Kidney (tissue), 14 donors: ENCODE results near the gene CTSD. TPM values are rescaled to one million over a fixed set of nuclear protein-coding genes. Genes with fewer than 3 reads are reported as not detected.

Source experiments
- DNase-seq, 5 donors: peaks; one replicate each; pipeline ENCODE4 v3.0.0-alpha.2; 2013 to 2020
- FAIRE-seq: peaks from 2 replicates; lab custom pipeline; 2012; peaks lifted over from hg19 to GRCh38; lab: Jason Lieb, UNC
- H3K27ac ChIP-seq, 2 donors: one replicate each; pipeline ENCODE4 v1.7.0; 2013; ENCODE audit warnings: low read depth in 2 of 2, low read length in 2 of 2, inconsistent platforms in 1 of 2
- H3K27me3 ChIP-seq: one replicate; pipeline ENCODE4 v1.7.1; 2013; ENCODE audit warnings: low read length, inconsistent platforms; ENCODE audit not compliant: control insufficient read depth, insufficient read depth
- H3K36me3 ChIP-seq, 3 donors: one replicate each; pipeline versions ENCODE4 v1.7.0 to v1.7.1; 2013; ENCODE audit warnings: low read length in 3 of 3, control low read depth in 1 of 3, inconsistent platforms in 1 of 3; ENCODE audit not compliant: insufficient read depth in 3 of 3, control insufficient read depth in 2 of 3
- H3K4me1 ChIP-seq, 3 donors: one replicate each; pipeline versions ENCODE4 v1.7.0 to v1.7.1; 2013; ENCODE audit warnings: low read length in 3 of 3, inconsistent platforms in 1 of 3, low read depth in 1 of 3; ENCODE audit not compliant: control insufficient read depth in 2 of 3, insufficient read depth in 2 of 3
- H3K4me3 ChIP-seq, 3 donors: one replicate each; pipeline versions ENCODE4 v1.7.0 to v1.8.1; 2013; ENCODE audit warnings: low read length in 3 of 3, control low read depth in 1 of 3, inconsistent platforms in 1 of 3
- H3K9ac ChIP-seq, 3 donors: one replicate each; pipeline versions ENCODE4 v1.7.0 to v1.7.1; 2013; ENCODE audit warnings: low read length in 3 of 3, control low read depth in 1 of 3, inconsistent platforms in 1 of 3
- H3K9me3 ChIP-seq, 3 donors: one replicate each; pipeline versions ENCODE4 v1.7.0 to v1.7.1; 2013; ENCODE audit warnings: low read length in 3 of 3, control low read depth in 1 of 3, inconsistent platforms in 1 of 3; ENCODE audit not compliant: control insufficient read depth in 2 of 3, insufficient read depth in 1 of 3
- CTCF ChIP-seq: IDR thresholded peaks from 3 replicates; pipeline ENCODE4 v1.5.1; 2012; ENCODE audit warnings: mild to moderate bottlenecking, moderate library complexity, borderline replicate concordance; ENCODE audit not compliant: insufficient read depth; ENCODE audit errors: extremely low read depth
- intact Hi-C: fragments of 100-400 bp; cut with DNase I; formaldehyde crosslinking; loops from one replicate; pipeline ENCODE4 v1.11.1; 2022
- polyA plus RNA-seq: library from polyadenylated mRNA; stranded (reverse); fragments of 350-450 nt; fragmentation: Illumina TruSeq; extraction: RNeasy Lipid Tissue Mini Kit (QIAGEN cat#74804); gene quantifications from one replicate; pipeline ENCODE4 v1.2.3, GENCODE V29; 2014; ENCODE audit warnings: low read depth, low replicate concordance; ENCODE audit not compliant: insufficient read depth
- total RNA-seq: library from RNA; stranded (reverse); fragmentation: NEBNext Ultra II Directional; extraction: Animal tissue kit (Norgen Biotek cat#: 25700); gene quantifications from one replicate; pipeline ENCODE4 v1.2.1, GENCODE V29; 2021
- donor health status: control.
- donor health status: control.
- donor health status: control.
- donor health status: control.
- donor health status: control.
- donor health status: DM: yes; HTN: yes; CAD: no.
- donor health status: Normal renal cell carcinoma (clear cell type).

CTSD gene
- total and polyA plus RNA-seq, 2 donors from 2014 or later: 2,183 to 2,764 TPM

- Histone ChIP-seq H3K27me3 (peaks cover 2% of the 10 kb centered on the region), H3K4me3 (peak overlapping the region in 1 of 3 donors; percentile 29), H3K9ac (no peak overlapping the region), H3K36me3 (peaks cover 2 to 5% (median 5%) of the 10 kb centered on the region in 3 donors), H3K9me3 (peaks cover 0 to 2% (median 0%) of the 10 kb centered on the region in 3 donors), H3K4me1 (peaks cover 0 to 43% (median 4%) of the 10 kb centered on the region in 3 donors), H3K27ac (peak overlapping the region; percentile 36 to 43)
- no peak for FAIRE-seq
- TF ChIP-seq CTCF: no peak
- peak in 1 of 5 donors; percentile 36 for DNase-seq
- intact Hi-C loops: no loop called here
Observed at GRCh38 chr11:1746956-1747752, 16.6 kb downstream of the CTSD start.

DNA sequence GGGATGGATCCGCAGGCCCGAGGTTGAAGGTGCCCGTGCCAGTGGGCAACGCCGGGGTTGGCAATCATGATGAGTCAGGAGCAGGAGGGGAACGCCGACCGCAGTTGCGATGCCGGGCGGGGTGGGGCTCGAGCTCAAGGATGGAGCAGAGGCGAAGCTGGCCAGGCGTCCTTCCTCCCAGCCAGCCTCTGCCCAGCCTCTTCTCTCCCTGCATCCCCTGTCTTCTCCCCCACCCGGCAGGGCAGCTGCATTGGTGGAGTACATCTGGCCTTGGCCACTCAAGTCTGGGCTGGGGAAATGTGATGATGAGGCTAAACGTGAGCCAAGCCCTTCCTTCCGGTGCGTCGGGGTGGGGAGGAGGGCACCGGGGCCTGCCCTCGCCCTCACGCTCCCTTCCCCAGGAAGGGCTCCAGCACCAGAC lies 17.2 kb downstream of the CTSD start:
- peaks cover 2% of the 10 kb centered on the region for H3K27me3 ChIP-seq
- H3K36me3 ChIP-seq: peaks cover 2 to 5% (median 2%) of the 10 kb centered on the region in 3 donors
- no peak overlapping the region for H3K9ac ChIP-seq
- no peak for FAIRE-seq
- DNase-seq: no peak
- H3K27ac ChIP-seq: peak overlapping the region; percentile 10 to 43
- no peak for TF ChIP-seq CTCF
- H3K4me1 ChIP-seq: peaks cover 0 to 40% (median 4%) of the 10 kb centered on the region in 3 donors
- H3K9me3 ChIP-seq: peaks cover 0 to 2% (median 0%) of the 10 kb centered on the region in 3 donors
- H3K4me3 ChIP-seq: no peak overlapping the region
- intact Hi-C loops: no loop called here

DNA sequence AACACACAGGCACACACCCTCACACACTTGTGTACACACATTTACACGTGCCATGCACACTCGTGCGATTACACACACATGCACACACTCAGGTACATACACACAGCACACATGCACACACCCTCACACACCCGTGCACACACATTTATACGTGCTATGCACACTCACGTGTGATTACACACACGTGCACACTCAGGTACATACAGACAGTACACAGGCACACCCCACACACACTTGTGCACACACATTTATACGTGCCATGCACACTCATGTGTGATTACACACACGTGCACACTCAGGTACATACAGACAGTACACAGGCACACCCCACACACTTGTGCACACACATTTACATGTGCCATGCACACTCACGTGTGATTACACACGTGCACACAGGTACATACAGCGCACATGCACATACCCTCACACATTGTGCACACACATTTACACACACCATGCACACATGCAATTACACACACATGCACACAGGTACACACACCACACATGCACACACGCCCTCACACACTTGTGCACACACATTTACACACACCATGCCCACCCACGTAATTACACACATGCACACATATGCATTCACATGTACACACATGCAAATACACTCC lies 17.9 kb downstream of the CTSD start:
- H3K27me3 ChIP-seq: peaks cover 2% of the 10 kb centered on the region

More for the DNA sequence above, 17.9 kb downstream of the CTSD start:
- DNase-seq: no peak
- TF ChIP-seq CTCF: no peak
- Histone ChIP-seq H3K9me3 (peaks cover 0 to 2% (median 0%) of the 10 kb centered on the region in 3 donors), H3K4me1 (peaks cover 0 to 34% (median 4%) of the 10 kb centered on the region in 3 donors), H3K27ac (peak overlapping the region; percentile 65 to 80), H3K4me3 (no peak overlapping the region), H3K9ac (peak overlapping the region in 1 of 3 donors; percentile 28), H3K36me3 (peaks cover 0 to 5% (median 2%) of the 10 kb centered on the region in 3 donors)
- intact Hi-C loops: no loop called here
- FAIRE-seq: no peak
